Subcutaneous abdominal adipose tissue (tissue), 5 donors: Measurements from ENCODE around the gene USP7.
"Not testable (repeated sequence)": the region's sequence is repeated elsewhere in the genome, so short reads cannot be mapped to it uniquely, and the experiment has no call there.

Source experiments
- H3K27ac ChIP-seq: one replicate; pipeline ENCODE4 v1.7.0; 2013; ENCODE audit warnings: low read depth, mild to moderate bottlenecking, inconsistent platforms, low read length, moderate library complexity
- H3K27me3 ChIP-seq, 5 donors: one replicate each; pipeline ENCODE4 v1.7.0; 2013; ENCODE audit warnings: low read length in 5 of 5, inconsistent platforms in 1 of 5; ENCODE audit not compliant: control insufficient read depth in 5 of 5, insufficient read depth in 4 of 5
- H3K36me3 ChIP-seq, 5 donors: one replicate each; pipeline ENCODE4 v1.7.0; 2013; ENCODE audit warnings: low read length in 5 of 5; ENCODE audit not compliant: control insufficient read depth in 5 of 5, insufficient read depth in 5 of 5
- H3K4me1 ChIP-seq, 5 donors: one replicate each; pipeline ENCODE4 v1.7.0; 2013; ENCODE audit warnings: low read length in 5 of 5, mild to moderate bottlenecking in 3 of 5, moderate library complexity in 1 of 5; ENCODE audit not compliant: control insufficient read depth in 5 of 5, insufficient read depth in 5 of 5
- H3K4me3 ChIP-seq, 5 donors: one replicate each; pipeline ENCODE4 v1.7.0; 2013; ENCODE audit warnings: low read length in 5 of 5, low read depth in 1 of 5
- H3K9ac ChIP-seq, 5 donors: one replicate each; pipeline ENCODE4 v1.7.0; 2013; ENCODE audit warnings: low read length in 5 of 5, mild to moderate bottlenecking in 4 of 5, moderate library complexity in 3 of 5
- H3K9me3 ChIP-seq, 5 donors: one replicate each; pipeline ENCODE4 v1.7.0; 2013; ENCODE audit warnings: low read length in 5 of 5; ENCODE audit not compliant: control insufficient read depth in 5 of 5
- donor health status: healthy.
- donor health status: healthy.
- donor health status: healthy.
- donor health status: healthy.
- donor health status: healthy.

The USP7 gene

GRCh38 chr16:8874388-8874787 lies 89.3 kb downstream of the USP7 start:
- no peak overlapping the region for H3K4me3 ChIP-seq
- H3K4me1 ChIP-seq: peaks cover 0 to 14% (median 4%) of the 10 kb centered on the region in 5 donors
- H3K9ac ChIP-seq: no peak overlapping the region
- H3K36me3 ChIP-seq: no peaks in the 10 kb centered on the region
- H3K27ac ChIP-seq: no peak overlapping the region
- no peaks in the 10 kb centered on the region for H3K27me3 ChIP-seq
- no peaks in the 10 kb centered on the region for H3K9me3 ChIP-seq

DNA sequence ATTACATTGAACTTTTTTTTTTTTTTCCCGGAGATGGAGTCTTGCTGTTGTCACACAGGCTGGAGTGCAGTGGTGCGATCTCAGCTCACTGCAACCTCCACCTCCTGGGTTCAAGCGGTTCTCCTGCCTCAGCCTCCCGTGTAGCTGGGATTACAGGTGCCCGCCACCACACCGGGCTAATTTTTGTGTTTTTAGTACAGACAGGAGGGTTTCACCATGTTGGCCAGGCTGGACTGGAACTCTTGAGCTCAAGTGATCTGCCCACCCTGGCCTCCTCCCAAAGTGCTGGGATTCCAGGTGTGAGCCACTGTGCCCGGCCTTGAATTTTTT lies 89.9 kb downstream of the USP7 start:
- not testable (repeated sequence) for H3K9me3 ChIP-seq, H3K36me3 ChIP-seq, H3K4me3 ChIP-seq, H3K27me3 ChIP-seq, H3K9ac ChIP-seq, H3K27ac ChIP-seq
- peaks cover 0 to 18% (median 7%) of the 10 kb centered on the region in 5 donors for H3K4me1 ChIP-seq

GRCh38 chr16:8872967-8873865 lies 90.5 kb downstream of the USP7 start:
- Histone ChIP-seq H3K4me3 (no peak overlapping the region), H3K4me1 (peaks cover 0 to 18% (median 8%) of the 10 kb centered on the region in 5 donors), H3K9me3 (no peaks in the 10 kb centered on the region), H3K27ac (no peak overlapping the region), H3K36me3 (no peaks in the 10 kb centered on the region), H3K27me3 (no peaks in the 10 kb centered on the region), H3K9ac (no peak overlapping the region)

DNA sequence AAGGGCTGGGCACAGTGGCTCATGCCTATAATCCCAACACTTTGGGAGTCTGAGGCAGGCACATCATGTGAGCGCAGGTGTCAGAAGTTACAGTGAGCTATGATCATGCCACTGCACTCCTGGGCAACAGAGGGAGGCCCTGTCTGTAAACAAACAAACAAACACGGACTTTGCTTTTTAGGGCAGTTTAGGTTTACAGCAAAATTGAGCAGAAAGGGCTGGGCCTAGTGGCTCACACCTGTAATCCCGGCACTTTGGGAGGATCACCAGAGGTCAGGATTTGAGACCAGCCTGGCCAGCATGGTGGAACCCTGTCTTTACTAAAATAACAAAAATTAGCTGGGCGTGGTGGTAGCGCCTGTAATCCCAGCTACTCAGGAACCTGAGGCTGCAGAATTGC lies 91.6 kb downstream of the USP7 start:
- Histone ChIP-seq H3K27ac (no peak overlapping the region), H3K4me1 (peaks cover 0 to 26% (median 19%) of the 10 kb centered on the region in 5 donors), H3K4me3 (no peak overlapping the region), H3K9me3 (no peaks in the 10 kb centered on the region), H3K27me3 (no peaks in the 10 kb centered on the region), H3K36me3 (no peaks in the 10 kb centered on the region), H3K9ac (no peak overlapping the region)

DNA sequence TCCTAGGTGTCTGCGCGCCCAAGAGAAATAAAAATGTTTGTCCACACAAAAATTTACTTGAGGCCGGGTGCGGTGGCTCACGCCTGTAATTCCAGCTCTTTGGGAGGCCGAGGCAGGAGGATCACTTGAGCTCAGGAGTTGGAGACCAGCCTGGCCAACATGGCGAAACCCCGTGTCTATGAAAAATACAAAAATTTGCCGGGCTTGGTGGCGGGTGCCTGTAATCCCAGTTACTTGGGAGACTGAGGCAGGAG lies 93.8 kb downstream of the USP7 start:
- not testable (repeated sequence) for H3K9ac ChIP-seq, H3K36me3 ChIP-seq, H3K9me3 ChIP-seq, H3K27me3 ChIP-seq, H3K4me3 ChIP-seq, H3K27ac ChIP-seq
- H3K4me1 ChIP-seq: peaks cover 5 to 44% (median 40%) of the 10 kb centered on the region in 5 donors

- peaks cover 8 to 49% (median 46%) of the 10 kb centered on the region in 5 donors for H3K4me1 ChIP-seq
- peak overlapping the region; percentile 53 to 70 (median 65) for H3K4me3 ChIP-seq
- H3K9me3 ChIP-seq: no peaks in the 10 kb centered on the region
- H3K36me3 ChIP-seq: no peaks in the 10 kb centered on the region
- H3K27ac ChIP-seq: no peak overlapping the region
- peak overlapping the region in 1 of 5 donors; percentile 41 for H3K9ac ChIP-seq
- H3K27me3 ChIP-seq: no peaks in the 10 kb centered on the region
These were observed 94.3 kb downstream of the USP7 start for GRCh38 chr16:8869212-8869987.

DNA sequence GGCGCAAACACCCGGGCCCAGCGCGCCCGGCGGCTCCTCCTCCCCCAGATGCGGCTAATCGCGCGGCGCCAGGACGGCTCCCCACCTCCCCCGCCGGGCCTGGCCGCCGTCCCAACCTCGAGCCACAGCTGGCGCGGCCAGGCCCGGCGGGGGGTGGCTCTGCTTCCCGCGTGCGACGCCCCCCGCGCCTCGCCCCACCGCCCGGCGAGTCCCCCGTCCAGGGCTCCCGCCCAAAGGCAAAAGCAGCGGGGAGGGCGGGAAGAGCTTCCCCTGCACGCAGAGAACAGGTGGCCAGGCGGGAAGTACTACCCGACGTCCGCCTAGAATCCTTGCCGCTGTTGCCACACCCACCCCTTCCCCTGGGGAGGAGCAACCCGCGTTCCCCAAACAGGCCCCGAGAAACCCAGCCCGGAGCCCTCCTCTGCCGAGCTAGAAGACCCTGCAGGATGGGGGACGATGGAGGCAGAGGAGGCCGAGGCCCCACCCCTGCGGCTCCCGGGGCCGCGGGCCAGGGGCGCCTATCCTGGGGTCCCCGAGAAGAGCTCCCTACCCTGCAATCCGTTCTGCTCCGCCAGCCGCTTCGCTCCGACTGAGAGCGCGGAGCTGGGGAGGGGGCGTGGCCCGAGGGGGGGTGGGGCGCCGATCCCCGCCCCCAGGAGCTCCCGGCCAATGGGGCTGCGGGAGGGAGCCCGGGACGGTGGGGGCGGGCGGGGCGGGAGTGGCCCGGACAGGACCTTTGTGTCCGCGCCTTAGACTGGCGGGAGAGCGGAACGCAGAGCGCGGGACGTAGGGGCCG lies 95.1 kb downstream of the USP7 start, which contains the start of gene CARHSP1:
Gene CARHSP1, minus strand, starts transcription at position 591 of the 796 bp plus-strand sequence. CDS start 9,678 bp downstream, outside the sequence.
- Histone ChIP-seq H3K27ac (peak within 1 kb of the TSS; percentile 64), H3K9me3 (no peaks in the 10 kb centered on the region), H3K27me3 (no peaks in the 10 kb centered on the region), H3K4me3 (peak within 1 kb of the TSS; percentile 79 to 89 (median 84)), H3K4me1 (peaks cover 16 to 57% (median 53%) of the 10 kb centered on the region in 5 donors), H3K36me3 (peaks cover 0 to 5% (median 0%) of the 10 kb centered on the region in 5 donors), H3K9ac (peak within 1 kb of the TSS; percentile 21 to 81 (median 68))

DNA sequence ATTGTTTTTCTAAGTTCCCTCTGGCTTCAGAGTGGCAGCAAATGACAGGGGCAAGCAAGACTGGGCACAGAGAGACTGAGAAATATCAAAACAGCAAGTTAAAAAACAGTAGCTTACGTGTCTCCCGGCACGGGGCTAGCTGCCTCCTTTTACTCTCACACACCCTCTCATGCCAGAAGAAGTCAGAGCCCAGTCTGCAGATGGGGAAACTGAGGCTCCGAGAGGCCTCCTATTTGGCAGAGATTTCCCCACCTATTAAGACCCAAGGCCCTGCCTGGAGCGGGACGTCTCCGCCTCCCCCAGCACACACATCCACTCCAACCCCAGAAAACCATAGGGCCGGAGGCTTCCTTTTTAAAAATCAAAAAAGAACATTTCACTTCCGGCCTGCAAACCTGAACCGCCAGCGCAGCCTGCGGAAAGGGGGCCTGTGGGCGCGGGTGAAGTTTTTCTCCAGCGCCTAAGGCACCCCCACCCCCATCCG lies 95.7 kb downstream of the USP7 start:
- H3K4me1 ChIP-seq: peaks cover 18 to 63% (median 58%) of the 10 kb centered on the region in 5 donors

DNA sequence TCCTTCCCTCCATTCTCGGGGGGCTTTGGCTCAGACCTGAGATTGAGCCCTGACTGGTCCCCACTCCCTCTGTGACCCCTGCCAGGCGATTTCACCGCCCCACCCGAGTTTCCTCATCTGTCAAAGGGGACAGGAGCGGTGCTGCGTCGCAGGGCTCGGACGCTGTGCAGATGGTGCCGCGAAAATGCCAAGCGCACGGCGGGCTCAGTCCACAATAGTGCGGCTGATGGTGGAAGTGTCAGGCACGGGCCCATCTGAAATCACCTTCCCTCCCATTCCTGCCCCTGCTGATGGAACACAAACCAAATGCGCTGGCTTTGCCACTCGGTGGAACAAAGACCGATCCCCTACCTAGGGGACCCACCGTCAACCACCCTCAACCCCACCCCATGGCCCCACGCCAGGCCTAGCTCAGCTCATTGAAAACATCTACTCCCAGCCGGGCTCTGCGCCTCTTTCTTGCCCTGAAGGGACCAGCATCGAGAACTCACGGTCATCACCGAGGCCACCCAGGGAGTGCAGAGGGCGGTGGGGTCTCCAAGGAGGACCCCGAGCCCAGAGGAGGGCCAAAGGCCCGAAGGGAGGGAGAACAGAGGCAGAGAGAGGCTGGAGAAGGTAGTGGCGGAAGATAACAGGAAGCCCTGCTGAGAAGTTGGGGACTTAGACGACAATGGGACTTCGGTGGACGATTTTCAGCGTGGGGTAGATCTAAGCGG lies 96.3 kb downstream of the USP7 start:
- peak overlapping the region; percentile 79 to 89 (median 84) for H3K4me3 ChIP-seq
- peak overlapping the region; percentile 21 to 81 (median 67) for H3K9ac ChIP-seq
- H3K27me3 ChIP-seq: no peaks in the 10 kb centered on the region
- H3K4me1 ChIP-seq: peaks cover 18 to 69% (median 64%) of the 10 kb centered on the region in 5 donors
- H3K27ac ChIP-seq: peak overlapping the region; percentile 64
- no peaks in the 10 kb centered on the region for H3K9me3 ChIP-seq
- H3K36me3 ChIP-seq: peaks cover 0 to 5% (median 0%) of the 10 kb centered on the region in 5 donors

More for the DNA sequence above, 95.7 kb downstream of the USP7 start:
- no peaks in the 10 kb centered on the region for H3K9me3 ChIP-seq
- H3K4me3 ChIP-seq: peak overlapping the region; percentile 79 to 89 (median 84)
- peak overlapping the region; percentile 64 for H3K27ac ChIP-seq
- no peaks in the 10 kb centered on the region for H3K27me3 ChIP-seq
- H3K9ac ChIP-seq: peak overlapping the region; percentile 21 to 81 (median 67)
- H3K36me3 ChIP-seq: peaks cover 0 to 5% (median 0%) of the 10 kb centered on the region in 5 donors
